CD4-positive, CD25-positive, alpha-beta regulatory T cell (primary cell): Measurements from ENCODE around the gene NCKAP1. TPM values are rescaled to one million over a fixed set of nuclear protein-coding genes. Genes with fewer than 3 reads are reported as not detected.

Experiments used
- ATAC-seq, 2 donors: fragments of 150-1000 bp; cut with Tn5 transposase; one replicate each; pipeline ENCODE4 v1.10.0; 2021; ENCODE audit warnings: low read depth in 2 of 2, moderate number of reproducible peaks in 2 of 2, moderate library complexity in 1 of 2
- DNase-seq, 3 donors: peaks; one replicate each; pipeline versions ENCODE4 v3.0.0 to v3.0.0-alpha.2; 2012 to 2022; ENCODE audit warnings: mixed read lengths in 1 of 3
- H3K27ac ChIP-seq: one replicate; pipeline ENCODE4 v1.7.0; 2013; ENCODE audit warnings: mild to moderate bottlenecking, low read length; ENCODE audit not compliant: insufficient read depth, poor library complexity, severe bottlenecking
- H3K27me3 ChIP-seq: one replicate; pipeline ENCODE4 v1.7.0; 2013; ENCODE audit warnings: low read length; ENCODE audit not compliant: control insufficient read depth, insufficient read depth
- H3K36me3 ChIP-seq: one replicate; pipeline ENCODE4 v1.7.0; 2013; ENCODE audit warnings: mild to moderate bottlenecking, low read length, moderate library complexity; ENCODE audit not compliant: control insufficient read depth, insufficient read depth
- H3K4me1 ChIP-seq: 2 replicates; pipeline ENCODE4 v1.7.0; 2013; ENCODE audit warnings: mild to moderate bottlenecking, low read length; ENCODE audit not compliant: insufficient read depth, control insufficient read depth, poor library complexity, severe bottlenecking
- H3K4me3 ChIP-seq: one replicate; pipeline ENCODE4 v1.7.0; 2013; ENCODE audit warnings: low read depth, mild to moderate bottlenecking, low read length, moderate library complexity
- H3K9me3 ChIP-seq, 2 experiments: 1 replicate in 1 of 2; 2 replicates in 1 of 2; pipeline ENCODE4 v1.7.0; 2013; ENCODE audit warnings: low read length in 2 of 2, mild to moderate bottlenecking in 1 of 2, moderate library complexity in 1 of 2; ENCODE audit not compliant: control insufficient read depth in 2 of 2
- H3K27ac Mint-ChIP-seq, 3 donors: one replicate each; pipeline ENCODE4 v1.8.0; 2020 to 2022; ENCODE audit warnings: mild to moderate bottlenecking in 3 of 3, mixed read lengths in 3 of 3, moderate library complexity in 2 of 3
- H3K27me3 Mint-ChIP-seq: one replicate; pipeline ENCODE4 v1.8.0; 2022; ENCODE audit warnings: mild to moderate bottlenecking, mixed read lengths
- H3K36me3 Mint-ChIP-seq: one replicate; pipeline ENCODE4 v1.8.0; 2020; ENCODE audit warnings: mixed read lengths
- H3K4me1 Mint-ChIP-seq, 4 donors: one replicate each; pipeline ENCODE4 v1.8.0; 2020 to 2022; ENCODE audit warnings: mixed read lengths in 4 of 4, mild to moderate bottlenecking in 1 of 4
- H3K4me3 Mint-ChIP-seq, 4 donors: one replicate each; pipeline ENCODE4 v1.8.0; 2020 to 2022; ENCODE audit warnings: mild to moderate bottlenecking in 4 of 4, mixed read lengths in 4 of 4, moderate library complexity in 3 of 4
- H3K9me3 Mint-ChIP-seq, 7 donors: one replicate each; pipeline ENCODE4 v1.8.0; 2020 to 2022; ENCODE audit warnings: mixed read lengths in 7 of 7, mild to moderate bottlenecking in 3 of 7, moderate library complexity in 2 of 7
- polyA plus RNA-seq, 4 donors: library from polyadenylated mRNA; unstranded; fragments of 300-500 nt; fragmentation: Illumina TruSeq; gene quantifications; one replicate each; pipeline ENCODE4 v1.2.3, GENCODE V29; 2021
- total RNA-seq: library from RNA; stranded (reverse); gene quantifications from one replicate; pipeline ENCODE4 v1.2.3, GENCODE V29; 2022

NCKAP1 gene
- total and polyA plus RNA-seq, 5 donors from 2014 or later = 0.64 to 5.7 (median 1.1) TPM

GRCh38 chr2:183070942-183071844 is 32.9 kb upstream of the NCKAP1 start:
- Histone ChIP-seq H3K27me3 (peaks cover 5% of the 10 kb centered on the region), H3K4me1 (no peaks in the 10 kb centered on the region), H3K36me3 (no peaks in the 10 kb centered on the region), H3K4me3 (no peak overlapping the region), H3K9me3 (no peaks in the 10 kb centered on the region), H3K27ac (no peak overlapping the region)
- no peak overlapping the region for H3K27ac Mint-ChIP-seq
- H3K27me3 Mint-ChIP-seq = peaks cover 20% of the 10 kb centered on the region
- ATAC-seq (no peak), DNase-seq (no peak)
- H3K4me3 Mint-ChIP-seq = no peak overlapping the region
- H3K4me1 Mint-ChIP-seq = no peaks in the 10 kb centered on the region
- no peaks in the 10 kb centered on the region for H3K36me3 Mint-ChIP-seq
- H3K9me3 Mint-ChIP-seq = no peaks in the 10 kb centered on the region

- H3K27ac Mint-ChIP-seq = no peak overlapping the region
- H3K36me3 Mint-ChIP-seq = no peaks in the 10 kb centered on the region
- Histone ChIP-seq H3K36me3 (no peaks in the 10 kb centered on the region), H3K27ac (no peak overlapping the region), H3K4me1 (no peaks in the 10 kb centered on the region), H3K9me3 (no peaks in the 10 kb centered on the region), H3K4me3 (no peak overlapping the region), H3K27me3 (peaks cover 4% of the 10 kb centered on the region)
- no peaks in the 10 kb centered on the region for H3K9me3 Mint-ChIP-seq
- ATAC-seq (no peak), DNase-seq (no peak)
- peaks cover 23% of the 10 kb centered on the region for H3K27me3 Mint-ChIP-seq
- H3K4me1 Mint-ChIP-seq = no peaks in the 10 kb centered on the region
- H3K4me3 Mint-ChIP-seq = no peak overlapping the region
Observed at GRCh38 chr2:183069174-183069573, 30.9 kb upstream of the NCKAP1 start.

- Histone ChIP-seq H3K4me1 (no peaks in the 10 kb centered on the region), H3K9me3 (no peaks in the 10 kb centered on the region), H3K27me3 (peaks cover 4% of the 10 kb centered on the region), H3K4me3 (no peak overlapping the region), H3K36me3 (no peaks in the 10 kb centered on the region), H3K27ac (no peak overlapping the region)
- Mint-ChIP-seq H3K27ac (no peak overlapping the region), H3K27me3 (peaks cover 26% of the 10 kb centered on the region), H3K36me3 (no peaks in the 10 kb centered on the region), H3K4me1 (no peaks in the 10 kb centered on the region), H3K4me3 (no peak overlapping the region), H3K9me3 (no peaks in the 10 kb centered on the region)
- ATAC-seq (no peak), DNase-seq (no peak)
Observed at GRCh38 chr2:183068561-183068960, 30.3 kb upstream of the NCKAP1 start.

GRCh38 chr2:183063083-183063482 is 24.8 kb upstream of the NCKAP1 start:
- Mint-ChIP-seq H3K27ac (no peak overlapping the region), H3K4me1 (peaks cover 0 to 5% (median 0%) of the 10 kb centered on the region in 4 donors), H3K36me3 (no peaks in the 10 kb centered on the region), H3K27me3 (peaks cover 36% of the 10 kb centered on the region), H3K9me3 (peaks cover 0 to 3% (median 0%) of the 10 kb centered on the region in 7 donors), H3K4me3 (no peak overlapping the region)
- no peaks in the 10 kb centered on the region for H3K9me3 ChIP-seq
- no peak overlapping the region for H3K4me3 ChIP-seq
- DNase-seq (no peak), ATAC-seq (no peak)
- no peak overlapping the region for H3K27ac ChIP-seq
- peaks cover 8% of the 10 kb centered on the region for H3K27me3 ChIP-seq
- no peaks in the 10 kb centered on the region for H3K4me1 ChIP-seq
- no peaks in the 10 kb centered on the region for H3K36me3 ChIP-seq

- H3K9me3 ChIP-seq = no peaks in the 10 kb centered on the region
- Mint-ChIP-seq H3K9me3 (peaks cover 0 to 3% (median 0%) of the 10 kb centered on the region in 7 donors), H3K27ac (no peak overlapping the region), H3K36me3 (no peaks in the 10 kb centered on the region), H3K27me3 (peaks cover 30% of the 10 kb centered on the region), H3K4me3 (no peak overlapping the region), H3K4me1 (peaks cover 0 to 5% (median 0%) of the 10 kb centered on the region in 4 donors)
- no peaks in the 10 kb centered on the region for H3K36me3 ChIP-seq
- ATAC-seq = no peak
- no peak overlapping the region for H3K4me3 ChIP-seq
- H3K4me1 ChIP-seq = no peaks in the 10 kb centered on the region
- H3K27ac ChIP-seq = no peak overlapping the region
- no peak for DNase-seq
- H3K27me3 ChIP-seq = peaks cover 4% of the 10 kb centered on the region
Observed at GRCh38 chr2:183060571-183061231, 22.4 kb upstream of the NCKAP1 start.

GRCh38 chr2:183059561-183059960 is 21.3 kb upstream of the NCKAP1 start:
- H3K9me3 ChIP-seq = no peaks in the 10 kb centered on the region
- no peak for ATAC-seq
- H3K27me3 ChIP-seq = peaks cover 4% of the 10 kb centered on the region
- no peaks in the 10 kb centered on the region for H3K36me3 ChIP-seq
- Mint-ChIP-seq H3K36me3 (no peaks in the 10 kb centered on the region), H3K27me3 (peaks cover 30% of the 10 kb centered on the region), H3K27ac (peak overlapping the region in 1 of 3 donors; percentile 14), H3K4me3 (no peak overlapping the region), H3K4me1 (peaks cover 0 to 5% (median 0%) of the 10 kb centered on the region in 4 donors), H3K9me3 (peaks cover 0 to 3% (median 0%) of the 10 kb centered on the region in 7 donors)
- H3K4me3 ChIP-seq = no peak overlapping the region
- H3K4me1 ChIP-seq = no peaks in the 10 kb centered on the region
- no peak for DNase-seq
- H3K27ac ChIP-seq = no peak overlapping the region

GRCh38 chr2:183057333-183057985 is 19.2 kb upstream of the NCKAP1 start:
- DNase-seq = no peak
- peaks cover 17% of the 10 kb centered on the region for H3K27me3 Mint-ChIP-seq
- no peak for ATAC-seq
- Histone ChIP-seq H3K9me3 (no peaks in the 10 kb centered on the region), H3K36me3 (no peaks in the 10 kb centered on the region), H3K4me1 (no peaks in the 10 kb centered on the region), H3K27me3 (peaks cover 4% of the 10 kb centered on the region), H3K27ac (no peak overlapping the region), H3K4me3 (no peak overlapping the region)
- no peak overlapping the region for H3K4me3 Mint-ChIP-seq
- H3K4me1 Mint-ChIP-seq = no peaks in the 10 kb centered on the region
- no peak overlapping the region for H3K27ac Mint-ChIP-seq
- peaks cover 0 to 3% (median 0%) of the 10 kb centered on the region in 7 donors for H3K9me3 Mint-ChIP-seq
- H3K36me3 Mint-ChIP-seq = no peaks in the 10 kb centered on the region
